Cardiac muscle cell (in vitro differentiated cells and primary cell): ENCODE data around the gene SDF2L1. TPM values are rescaled to one million over a fixed set of nuclear protein-coding genes. Genes with fewer than 3 reads are reported as not detected.

Experiments
- DNase-seq, 2 donors: peaks; one replicate each; pipeline versions ENCODE4 v3.0.0 to v3.0.0-alpha.2; 2010 to 2017; ENCODE audit warnings: low read depth in 1 of 2, low spot score in 1 of 2
- H3K27ac ChIP-seq: fragments of 200-600 bp; sonication (generic); 2 replicates; pipeline ENCODE4 v1.5.1; 2016
- H3K27me3 ChIP-seq: fragments of 200-600 bp; sonication (generic); 2 replicates; pipeline ENCODE4 v1.6.0; 2016; ENCODE audit warnings: control low read depth
- H3K36me3 ChIP-seq: fragments of 200-600 bp; sonication (generic); 2 replicates; pipeline ENCODE4 v1.5.1; 2016; ENCODE audit warnings: control low read depth
- H3K4me1 ChIP-seq: fragments of 200-600 bp; sonication (generic); 2 replicates; pipeline ENCODE4 v1.8.1; 2017; ENCODE audit warnings: low read depth, mild to moderate bottlenecking, mixed run types
- H3K4me3 ChIP-seq: fragments of 200-600 bp; sonication (generic); 2 replicates; pipeline ENCODE4 v1.5.1; 2016; ENCODE audit warnings: mild to moderate bottlenecking
- H3K9me3 ChIP-seq: fragments of 200-600 bp; sonication (generic); 2 replicates; pipeline ENCODE4 v1.5.1; 2017; ENCODE audit warnings: low read depth, mild to moderate bottlenecking, control low read depth
- polyA plus RNA-seq: library from polyadenylated mRNA; unstranded; fragments of >200 nt; fragmentation: Nextera tagmentation; extraction: Ambion mirVana; gene quantifications from 2 replicates; pipeline ENCODE4 v1.2.1, GENCODE V29; 2016
- total RNA-seq: library from RNA; depleted of rRNA; stranded (reverse); fragments of >200 nt; gene quantifications from 2 replicates; pipeline ENCODE4 v1.2.3, GENCODE V29; 2016
- TF ChIP-seq, protein P1 (sequence below): IDR thresholded peaks from 2 replicates; pipeline ENCODE4 v1.5.1; 2012; ENCODE audit warnings: low read depth, mild to moderate bottlenecking, low read length

SDF2L1 gene
- total and polyA plus RNA-seq, 2 experiments from 2014 or later, result 26.8 to 127 TPM

DNA sequence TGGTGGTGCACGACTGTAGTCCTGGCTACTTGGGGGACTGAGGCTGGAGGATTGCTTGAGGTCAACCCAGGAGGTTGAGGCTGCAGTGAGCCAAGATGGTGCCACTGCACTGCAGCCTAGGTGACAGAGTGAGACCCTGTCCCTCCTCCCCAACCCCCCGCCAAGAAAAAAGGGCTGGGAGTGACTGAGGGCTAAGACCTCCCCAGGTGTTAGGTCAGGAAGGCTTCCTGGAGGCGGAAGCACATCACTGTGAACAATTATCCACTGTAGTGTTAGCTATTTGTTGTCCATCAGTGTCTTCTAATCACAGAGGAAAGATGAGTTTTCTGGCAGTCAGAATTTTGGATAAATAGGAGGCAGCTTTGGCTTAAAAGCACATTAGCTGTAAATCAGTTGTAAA is 21.1 kb upstream of the SDF2L1 start:
- H3K27ac ChIP-seq, result peak overlapping the region; percentile 6
- TF ChIP-seq, protein P1, sequence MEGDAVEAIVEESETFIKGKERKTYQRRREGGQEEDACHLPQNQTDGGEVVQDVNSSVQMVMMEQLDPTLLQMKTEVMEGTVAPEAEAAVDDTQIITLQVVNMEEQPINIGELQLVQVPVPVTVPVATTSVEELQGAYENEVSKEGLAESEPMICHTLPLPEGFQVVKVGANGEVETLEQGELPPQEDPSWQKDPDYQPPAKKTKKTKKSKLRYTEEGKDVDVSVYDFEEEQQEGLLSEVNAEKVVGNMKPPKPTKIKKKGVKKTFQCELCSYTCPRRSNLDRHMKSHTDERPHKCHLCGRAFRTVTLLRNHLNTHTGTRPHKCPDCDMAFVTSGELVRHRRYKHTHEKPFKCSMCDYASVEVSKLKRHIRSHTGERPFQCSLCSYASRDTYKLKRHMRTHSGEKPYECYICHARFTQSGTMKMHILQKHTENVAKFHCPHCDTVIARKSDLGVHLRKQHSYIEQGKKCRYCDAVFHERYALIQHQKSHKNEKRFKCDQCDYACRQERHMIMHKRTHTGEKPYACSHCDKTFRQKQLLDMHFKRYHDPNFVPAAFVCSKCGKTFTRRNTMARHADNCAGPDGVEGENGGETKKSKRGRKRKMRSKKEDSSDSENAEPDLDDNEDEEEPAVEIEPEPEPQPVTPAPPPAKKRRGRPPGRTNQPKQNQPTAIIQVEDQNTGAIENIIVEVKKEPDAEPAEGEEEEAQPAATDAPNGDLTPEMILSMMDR, result no peak
- no peaks in the 10 kb centered on the region for H3K9me3 ChIP-seq
- DNase-seq, result no peak
- H3K4me3 ChIP-seq, result no peak overlapping the region
- no peaks in the 10 kb centered on the region for H3K27me3 ChIP-seq
- peaks cover 10% of the 10 kb centered on the region for H3K4me1 ChIP-seq
- H3K36me3 ChIP-seq, result peaks cover 7% of the 10 kb centered on the region

DNA sequence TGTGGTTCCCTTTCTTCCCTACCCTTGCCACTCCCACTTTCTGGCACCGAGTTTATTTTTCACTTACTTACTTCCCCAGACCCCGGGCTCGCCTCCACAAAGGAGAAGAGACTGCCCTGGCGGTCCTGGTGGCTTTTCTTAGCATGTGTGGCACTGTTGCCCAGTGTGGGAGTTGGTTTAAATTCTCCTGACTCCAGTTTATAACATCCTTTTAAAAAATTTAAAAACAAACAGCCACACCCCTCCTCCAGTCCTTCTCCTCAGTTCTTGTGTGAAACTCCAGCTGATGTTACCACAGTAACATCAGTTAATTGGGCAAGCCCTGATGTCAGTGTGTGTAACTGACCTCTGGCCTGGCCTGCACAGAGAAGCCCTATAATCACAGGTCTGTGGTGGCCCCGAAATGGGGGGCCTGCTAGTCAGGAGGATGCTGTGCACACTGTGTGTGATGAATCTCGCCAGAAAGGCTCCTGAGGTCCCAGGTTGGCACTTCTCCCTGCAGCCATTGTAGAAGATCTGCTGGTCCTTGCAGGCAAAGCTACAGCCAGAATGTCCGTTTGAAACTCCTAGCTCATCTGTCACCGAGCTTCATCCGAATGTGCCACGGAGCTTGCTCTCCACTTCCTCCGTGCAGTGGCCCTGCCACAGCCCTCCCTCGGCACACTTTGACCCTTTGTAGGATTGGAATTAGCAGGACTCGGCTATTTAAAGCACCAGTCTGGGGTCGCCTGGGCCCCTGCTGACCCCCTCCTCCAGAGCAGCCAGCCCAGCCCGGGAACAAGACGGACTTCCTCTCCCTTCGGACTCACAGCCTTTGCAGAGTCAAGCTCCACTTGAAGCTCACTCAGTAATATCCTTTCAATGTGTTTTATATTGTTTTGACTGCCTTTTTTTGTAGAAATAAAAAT is 19.8 kb upstream of the SDF2L1 start:
- TF ChIP-seq, protein P1, result no peak
- Histone ChIP-seq H3K9me3 (no peaks in the 10 kb centered on the region), H3K36me3 (peaks cover 7% of the 10 kb centered on the region), H3K4me1 (peaks cover 10% of the 10 kb centered on the region), H3K27me3 (no peaks in the 10 kb centered on the region), H3K27ac (peak overlapping the region; percentile 80), H3K4me3 (no peak overlapping the region)
- DNase-seq, result peak in 1 of 2 donors; percentile 25

DNA sequence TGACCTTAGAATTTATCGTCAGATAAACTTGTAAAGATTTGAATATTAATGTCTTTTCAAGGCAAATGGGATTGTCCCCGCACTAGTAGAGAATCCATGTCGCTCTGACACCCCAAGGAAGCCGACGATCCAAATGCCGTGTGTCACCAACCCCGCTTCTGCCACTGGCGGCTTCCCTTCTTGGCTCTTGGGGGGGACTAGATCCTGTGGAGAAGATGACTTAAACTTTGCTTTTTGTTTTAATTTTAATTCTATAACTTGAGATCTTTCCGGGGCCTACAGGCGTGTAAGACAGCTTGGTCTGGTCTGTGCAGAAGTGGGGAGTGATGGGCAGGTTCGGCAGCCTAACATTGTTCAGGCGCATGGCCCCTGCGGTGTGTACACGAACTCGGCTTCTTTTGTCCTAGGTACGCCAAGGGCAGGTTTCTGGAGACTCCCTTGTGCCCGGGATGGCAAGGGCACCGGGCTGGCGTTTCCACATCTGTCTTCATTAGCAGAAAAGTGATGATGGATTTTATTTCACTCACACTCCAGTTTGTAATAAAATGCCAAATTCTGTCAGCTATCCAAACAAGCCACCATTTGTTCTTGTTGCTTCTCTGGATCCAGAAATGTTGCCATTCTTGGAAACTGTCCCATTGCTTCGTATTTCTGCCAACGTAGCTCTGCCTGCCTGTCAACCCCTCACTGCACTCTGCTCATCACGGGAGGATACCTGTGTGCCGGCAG is 19.0 kb upstream of the SDF2L1 start:
- Histone ChIP-seq H3K4me1 (peaks cover 10% of the 10 kb centered on the region), H3K36me3 (peaks cover 7% of the 10 kb centered on the region), H3K27me3 (no peaks in the 10 kb centered on the region), H3K9me3 (no peaks in the 10 kb centered on the region), H3K27ac (peak overlapping the region; percentile 80), H3K4me3 (no peak overlapping the region)
- TF ChIP-seq, protein P1, result no peak
- no peak for DNase-seq

DNA sequence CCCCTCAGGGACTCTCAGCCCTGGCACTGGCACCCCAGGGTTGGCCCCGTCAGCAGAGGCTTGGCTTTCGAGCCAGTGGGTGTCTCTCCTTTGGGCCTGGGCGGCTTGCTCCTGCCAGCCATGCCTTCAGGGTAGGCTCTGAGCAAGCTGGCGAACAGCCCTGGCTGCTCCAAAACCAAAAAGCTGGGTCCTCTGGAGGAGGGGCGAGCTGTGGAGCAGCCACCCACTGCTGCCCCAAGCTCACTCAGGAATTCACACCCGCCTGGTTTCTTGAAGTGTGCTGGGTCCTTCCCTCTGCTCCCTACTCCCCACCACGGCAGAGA is 18.5 kb upstream of the SDF2L1 start:
- DNase-seq, result no peak
- TF ChIP-seq, protein P1, result no peak
- H3K27me3 ChIP-seq, result no peaks in the 10 kb centered on the region
- no peaks in the 10 kb centered on the region for H3K9me3 ChIP-seq
- no peak overlapping the region for H3K4me3 ChIP-seq
- peaks cover 7% of the 10 kb centered on the region for H3K36me3 ChIP-seq
- peaks cover 10% of the 10 kb centered on the region for H3K4me1 ChIP-seq
- H3K27ac ChIP-seq, result peak overlapping the region; percentile 80

DNA sequence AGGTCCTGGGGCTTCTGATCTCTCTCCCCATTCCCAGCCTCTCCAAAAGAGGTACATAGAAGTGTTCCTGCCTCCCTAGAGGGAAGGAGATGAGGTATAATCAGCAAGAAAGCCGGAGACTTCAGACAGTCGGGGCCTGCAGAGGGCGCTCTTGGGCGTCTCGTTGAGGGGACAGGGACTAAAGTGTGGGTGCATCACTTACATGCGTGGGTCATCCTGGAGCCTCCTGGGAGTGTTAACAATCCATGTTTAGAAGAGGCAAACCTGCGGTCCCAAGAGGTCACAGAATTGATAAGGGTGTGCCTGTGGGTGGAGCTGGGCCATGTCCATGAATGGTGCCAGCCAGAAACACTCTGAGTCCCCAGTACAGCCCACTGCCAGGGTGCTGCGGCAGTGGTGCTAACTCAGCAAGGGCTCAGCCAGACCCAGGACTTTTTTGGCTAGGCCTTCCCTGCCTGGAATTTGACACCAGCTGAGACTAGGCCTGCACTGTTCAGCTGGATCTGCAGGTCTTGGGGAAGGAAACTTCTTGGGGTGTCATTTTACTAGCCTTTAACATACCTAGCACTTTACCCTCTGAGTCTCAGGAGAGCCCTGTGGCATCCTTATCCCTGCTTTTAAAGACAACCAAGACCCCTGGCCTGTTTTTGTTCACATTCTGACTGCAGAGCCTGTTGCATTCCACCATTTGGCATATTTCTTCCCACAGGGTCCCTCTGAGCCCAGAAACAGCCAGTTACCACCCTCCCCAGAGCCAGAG is 17.8 kb upstream of the SDF2L1 start:
- H3K4me3 ChIP-seq, result no peak overlapping the region

More for the DNA sequence above, 17.8 kb upstream of the SDF2L1 start:
- H3K9me3 ChIP-seq, result no peaks in the 10 kb centered on the region
- peak; percentile 18 to 37 for DNase-seq
- peak overlapping the region; percentile 80 for H3K27ac ChIP-seq
- TF ChIP-seq, protein P1, result peak; percentile 65
- peaks cover 7% of the 10 kb centered on the region for H3K36me3 ChIP-seq
- H3K4me1 ChIP-seq, result peaks cover 10% of the 10 kb centered on the region
- no peaks in the 10 kb centered on the region for H3K27me3 ChIP-seq
